HepG2 (cell line): ENCODE data around the gene BGN. TPM values are rescaled to one million over a fixed set of nuclear protein-coding genes. Genes with fewer than 3 reads are reported as not detected.
A peak's percentile ranks its signal among the peaks of the same experiment; 100 is the strongest.

Experiments used
- ATAC-seq: fragments of 200-7000 bp; cut with Tn5 transposase; 3 replicates; pipeline ENCODE4 v1.9.1; 2020; ENCODE audit warnings: mild to moderate bottlenecking, moderate library complexity
- BruUV-seq: library from RNA; stranded (reverse); fragments of 400-500 nt; replicated peaks from 2 replicates; lab custom pipeline; 2021; lab: Mats Ljungman, UMichigan
- CTCF ChIA-PET: fragments of 300-600 bp; formaldehyde crosslinking; extraction: SDS; loops from one replicate; lab custom pipeline; 2021; ENCODE audit warnings: low total read pairs, inconsistent platforms, low intra/inter-chr PET ratio; lab: Yijun Ruan, JAX
- POLR2A ChIA-PET: fragments of 350-600 bp; sonication (Branson Sonifier 250); formaldehyde crosslinking; loops from one replicate; lab custom pipeline; 2020; ENCODE audit warnings: antibody characterized with exemption, inconsistent platforms; lab: Yijun Ruan, JAX
- DNase-seq: peaks from one replicate; pipeline ENCODE4 v3.0.0-alpha.2; 2015; ENCODE audit warnings: low spot score
- FAIRE-seq: peaks from 3 replicates; lab custom pipeline; 2011; peaks lifted over from hg19 to GRCh38; lab: Jason Lieb, UNC
- H2AFZ ChIP-seq: one replicate; pipeline ENCODE4 v1.6.1; 2011; ENCODE audit warnings: low read length, inconsistent platforms
- H3K27ac ChIP-seq: fragments of 300-600 bp; 3 replicates; pipeline ENCODE4 v1.8.0; 2011; ENCODE audit warnings: mixed run types, mild to moderate bottlenecking, mixed read lengths, low read length, inconsistent platforms; ENCODE audit not compliant: insufficient read depth; ENCODE audit errors: extremely low read length
- H3K27me3 ChIP-seq, 2 experiments: fragments of 200-600 bp in 1 of 2; 2 replicates in 1 of 2; 3 replicates in 1 of 2; pipeline versions ENCODE4 v1.6.0 to v1.8.0; 2011; ENCODE audit warnings: low read length in 2 of 2, mild to moderate bottlenecking in 2 of 2, moderate library complexity in 2 of 2, inconsistent platforms in 1 of 2; ENCODE audit not compliant: insufficient read depth in 2 of 2, control insufficient read depth in 1 of 2
- H3K36me3 ChIP-seq, 2 experiments: fragments of 200-600 bp in 1 of 2; replicated peaks in 1 of 2; 2 replicates in 1 of 2; 3 replicates in 1 of 2; pipeline versions ENCODE4 v1.5.1 to v1.8.0; 2011; ENCODE audit warnings: low read length in 2 of 2, inconsistent platforms in 1 of 2; ENCODE audit not compliant: insufficient read depth in 2 of 2, control insufficient read depth in 1 of 2
- H3K4me1 ChIP-seq: 2 replicates; pipeline ENCODE4 v1.5.1; 2012; ENCODE audit warnings: low read length, inconsistent platforms; ENCODE audit not compliant: insufficient read depth
- H3K4me2 ChIP-seq: 2 replicates; pipeline ENCODE4 v1.6.0; 2011; ENCODE audit warnings: low read depth, low read length, inconsistent platforms
- H3K4me3 ChIP-seq, 3 experiments: fragments of 200-600 bp in 1 of 3; sonication (generic), shearing (Covaris generic) in 1 of 3; replicated peaks in 1 of 3; 2 replicates each; pipeline ENCODE4 v1.5.1; 2011 to 2016; ENCODE audit warnings: low read length in 3 of 3, inconsistent platforms in 2 of 3, low read depth in 2 of 3, mild to moderate bottlenecking in 2 of 3, control low read depth in 1 of 3, mixed read lengths in 1 of 3; ENCODE audit not compliant: insufficient read depth in 1 of 3
- H3K79me2 ChIP-seq: one replicate; pipeline ENCODE4 v1.6.1; 2011; ENCODE audit warnings: low read length, inconsistent platforms; ENCODE audit not compliant: insufficient read depth
- H3K9ac ChIP-seq: 2 replicates; pipeline ENCODE4 v1.6.0; 2011; ENCODE audit warnings: mild to moderate bottlenecking, low read depth, low read length, inconsistent platforms; ENCODE audit not compliant: insufficient read depth
- H3K9me3 ChIP-seq: 2 replicates; pipeline ENCODE4 v1.5.1; 2012; ENCODE audit warnings: mild to moderate bottlenecking, low read length
- H4K20me1 ChIP-seq: 2 replicates; pipeline ENCODE4 v1.6.0; 2011; ENCODE audit warnings: inconsistent platforms, mild to moderate bottlenecking, low read length, moderate library complexity; ENCODE audit not compliant: insufficient read depth
- ARHGAP35 ChIP-seq: sonication (generic); formaldehyde crosslinking; IDR thresholded peaks from 2 replicates; pipeline ENCODE4 v1.9.0; 2022; ENCODE audit warnings: mild to moderate bottlenecking, inconsistent platforms, moderate library complexity, missing genetic modification reagents, borderline replicate concordance
- CEBPG ChIP-seq: IDR thresholded peaks from 2 replicates; pipeline ENCODE4 v1.6.1; 2016
- ETV5 ChIP-seq: IDR thresholded peaks from 2 replicates; pipeline ENCODE4 v1.6.1; 2018; ENCODE audit warnings: missing biosample characterization, missing genetic modification reagents, inconsistent platforms, borderline replicate concordance
- HDAC6 ChIP-seq: fragments of 200-600 bp; sonication (generic); IDR thresholded peaks from 2 replicates; pipeline ENCODE4 v1.7.0; 2017; ENCODE audit warnings: mild to moderate bottlenecking, antibody characterized with exemption, low read length, low read depth
- KDM2A ChIP-seq: sonication (generic); formaldehyde crosslinking; IDR thresholded peaks from 2 replicates; pipeline ENCODE4 v1.4.0; 2020; ENCODE audit warnings: low read depth, missing genetic modification reagents, borderline replicate concordance
- SMC3 ChIP-seq: IDR thresholded peaks from 2 replicates; pipeline ENCODE4 v1.6.1; 2011; ENCODE audit warnings: low read length, improper control_type of control experiment
- SMYD3 ChIP-seq: sonication (generic); formaldehyde crosslinking; IDR thresholded peaks from 2 replicates; pipeline ENCODE4 v1.8.1; 2023; ENCODE audit warnings: mild to moderate bottlenecking, missing genetic modification reagents
- ZC3H13 ChIP-seq: sonication (generic); formaldehyde crosslinking; IDR thresholded peaks from 2 replicates; pipeline ENCODE4 v1.8.1; 2023; ENCODE audit warnings: mild to moderate bottlenecking, missing genetic modification reagents, moderate library complexity
- ZNF224 ChIP-seq: sonication (generic); formaldehyde crosslinking; IDR thresholded peaks from 2 replicates; pipeline ENCODE4 v1.5.0; 2020; ENCODE audit warnings: mild to moderate bottlenecking, missing genetic modification reagents
- ZNF781 ChIP-seq: sonication (generic); formaldehyde crosslinking; IDR thresholded peaks from 2 replicates; pipeline ENCODE4 v1.5.1; 2020; ENCODE audit warnings: borderline replicate concordance, mild to moderate bottlenecking, missing genetic modification reagents; ENCODE audit errors: not compliant biosample characterization
- WGBS: methylation state at CpG from one replicate; pipeline ENCODE4 v1.1.6; 2017; ENCODE audit warnings: low lambda C conversion rate; 5-methylcytosine and 5-hydroxymethylcytosine counted together
- in situ Hi-C: cut with HindIII; loops from 2 replicates; pipeline ENCODE4 v1.10.0; 2017; ENCODE audit warnings: low pct_unique_long_range_greater_than_20kb; ENCODE audit not compliant: extremely low pct_ligation_motif_present
- intact Hi-C: fragments of 100-400 bp; cut with micrococcal nuclease; formaldehyde crosslinking; loops from one replicate; pipeline ENCODE4 v1.10.0; 2022; ENCODE audit not compliant: unreplicated experiment
- polyA plus RNA-seq, 8 experiments: library from polyadenylated mRNA; depleted of rRNA in 3 of 8; stranded (reverse) in 7 of 8; unstranded in 1 of 8; fragments of >200 nt; fragmentation: Illumina TruSeq in 4 of 8; extraction: Trizol in 4 of 8; gene quantifications; 2 replicates each; pipeline versions ENCODE4 v1.2.1 to v1.2.3, GENCODE V29; 2011 to 2016; ENCODE audit warnings: low read depth in 4 of 8, missing spikeins in 1 of 8, mixed read lengths in 1 of 8; ENCODE audit not compliant: insufficient read depth in 1 of 8
- total RNA-seq, 5 experiments: library from RNA; depleted of rRNA; stranded (reverse); fragments of >200 nt; fragmentation: Illumina TruSeq; extraction: Trizol; gene quantifications; 2 replicates each; pipeline ENCODE4 v1.2.3, GENCODE V29; 2016; ENCODE audit warnings: low read depth in 1 of 5
- TF ChIP-seq, protein P1 (sequence below): sonication (generic); formaldehyde crosslinking; IDR thresholded peaks from 2 replicates; pipeline ENCODE4 v1.9.0; 2021; ENCODE audit warnings: missing genetic modification reagents, mild to moderate bottlenecking, borderline replicate concordance
- TF ChIP-seq, protein P2 (sequence below): sonication (generic); formaldehyde crosslinking; conservative IDR thresholded peaks from 2 replicates; pipeline ENCODE4 v1.8.0; 2022; ENCODE audit warnings: mild to moderate bottlenecking, moderate library complexity, missing genetic modification reagents

Gene BGN
- total and polyA plus RNA-seq, 2 of the 13 experiments (the other 11 are each of a cell fraction or from before 2014, with no cell fraction given) = 0.18 to 0.63 TPM

DNA sequence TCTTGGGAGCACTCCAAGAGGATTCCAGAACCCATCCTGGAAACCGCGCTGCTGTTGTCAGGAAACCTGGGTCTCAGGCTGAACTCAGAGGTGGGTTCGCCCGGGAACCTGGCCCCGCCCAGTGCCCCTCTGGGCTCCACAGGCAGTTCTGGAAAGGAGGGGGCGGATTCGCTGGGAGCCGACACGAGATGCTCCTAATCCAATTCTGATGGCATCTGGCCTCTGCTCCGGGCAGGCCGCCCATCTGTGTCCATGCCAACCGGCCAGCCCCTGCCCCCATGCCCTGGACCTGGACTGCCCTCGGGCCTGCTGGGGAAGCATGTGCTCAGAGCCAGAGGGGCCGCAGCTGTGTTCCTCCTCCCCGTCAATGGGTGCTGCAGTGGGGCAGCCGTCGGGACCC is 43.6 kb downstream of the BGN start:
- Histone ChIP-seq H3K4me1 (no peaks in the 10 kb centered on the region), H3K4me3 (no peak overlapping the region), H3K9me3 (no peaks in the 10 kb centered on the region), H3K36me3 (no peaks in the 10 kb centered on the region), H3K27me3 (peaks cover 7 to 56% of the 10 kb centered on the region in 2 experiments; a peak in 4 of 5 replicates), H3K4me2 (no peak overlapping the region), H2AFZ (no peak overlapping the region), H4K20me1 (no peaks in the 10 kb centered on the region), H3K9ac (no peak overlapping the region), H3K27ac (no peak overlapping the region), H3K79me2 (no peaks in the 10 kb centered on the region)
- in situ Hi-C loops (no loop called here), intact Hi-C loops (loop anchor here (5.0 kb wide), 1 partner anchor 671 kb away; no protein-coding TSS in a partner anchor)
- POLR2A ChIA-PET = no interaction called here
- CTCF ChIA-PET = interaction anchor here (1.7 to 2.9 kb wide), 2 partner anchors 124 to 130 kb away, joined by 7 to 25 read pairs; no protein-coding TSS in a partner anchor
- no TSS peak for BruUV-seq
- FAIRE-seq (no peak), DNase-seq (no peak), ATAC-seq (no peak)
- no peak for TF ChIP-seq ZNF224 (CRISPR knock-in tag)
- no peak for TF ChIP-seq ARHGAP35 (CRISPR knock-in tag)
- no peak for TF ChIP-seq SMYD3
- TF ChIP-seq HDAC6 = no peak
- WGBS = no CpG with 5 or more reads among the region's 17 CpGs

DNA sequence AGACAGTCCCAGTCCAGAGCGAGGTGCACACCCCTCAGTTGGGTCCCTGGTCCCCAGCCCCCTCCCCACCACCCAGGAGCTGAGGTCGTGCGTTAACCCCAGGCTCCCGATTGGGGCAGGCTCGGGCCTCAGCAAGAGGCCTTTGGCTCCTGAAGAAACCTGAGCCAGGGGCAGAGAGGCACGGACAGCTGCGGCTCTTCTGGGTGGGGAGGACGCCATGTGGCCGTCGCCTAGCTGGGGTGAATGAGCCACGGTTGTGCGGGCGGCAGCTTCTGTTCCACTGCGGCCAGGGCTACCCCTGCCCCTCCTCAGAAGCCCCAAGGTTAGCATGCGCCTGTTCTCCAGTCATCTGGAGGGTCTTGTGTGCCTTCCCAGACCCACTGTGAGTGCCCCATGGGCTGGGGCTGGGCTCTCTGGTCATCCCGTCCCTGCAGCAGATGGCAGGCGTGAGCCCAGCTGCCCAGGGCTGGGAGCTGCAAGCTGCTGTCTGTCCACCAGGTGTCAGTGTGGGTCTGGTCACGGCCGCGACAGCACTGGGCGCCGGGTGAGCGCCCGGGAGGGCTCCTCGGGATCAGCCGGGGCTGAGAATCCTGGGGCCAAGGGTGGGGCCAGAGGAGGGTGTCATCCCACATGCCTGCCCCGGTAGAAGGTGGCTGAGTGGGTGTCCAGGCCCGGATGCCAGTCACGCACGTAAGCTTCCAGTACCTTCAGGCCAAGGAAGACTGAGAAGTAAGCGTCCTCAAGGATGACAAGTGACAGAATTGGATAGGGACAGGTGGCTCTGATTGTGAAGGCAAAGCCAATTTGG is 44.6 kb downstream of the BGN start:
- Histone ChIP-seq H2AFZ (no peak overlapping the region), H3K4me2 (no peak overlapping the region), H3K4me1 (0 out of 2 replicates have a peak, but pooled peaks cover 5% of the 10 kb centered on the region), H3K9ac (no peak overlapping the region), H3K9me3 (no peaks in the 10 kb centered on the region), H3K27ac (no peak overlapping the region), H3K4me3 (no peak overlapping the region), H3K36me3 (no peaks in the 10 kb centered on the region), H3K27me3 (peaks cover 8 to 48% of the 10 kb centered on the region in 2 experiments; a peak in 4 of 5 replicates), H4K20me1 (no peaks in the 10 kb centered on the region), H3K79me2 (no peaks in the 10 kb centered on the region)
- in situ Hi-C loops = no loop called here
- no TSS peak for BruUV-seq
- ATAC-seq (peak; percentile 89), DNase-seq (peak; percentile 23), FAIRE-seq (peak; percentile 82)
- ChIA-PET POLR2A (interaction anchor here (1.0 kb wide), 1 partner anchor 129 kb away, joined by 4 read pairs; no protein-coding TSS in a partner anchor), CTCF (interaction anchor here (1.5 to 2.9 kb wide), 3 partner anchors 123 to 129 kb away, joined by 3 to 25 read pairs (median 7); no protein-coding TSS in a partner anchor)
- intact Hi-C loops = loop anchor here (1.0 to 5.0 kb wide), 2 partner anchors 129 to 672 kb away; no protein-coding TSS in a partner anchor
- WGBS = 0% methylated on average over 5 of the region's 31 CpGs
- TF ChIP-seq ZC3H13 (no peak), KDM2A (peak; percentile 55; the same call in 1 of the 2 replicates), ETV5 (CRISPR knock-in tag) (no peak), SMC3 (peak; percentile 20; the same call in 1 of the 2 replicates), CEBPG (CRISPR knock-in tag) (no peak), ZNF781 (no peak)
- TF ChIP-seq, protein P1, sequence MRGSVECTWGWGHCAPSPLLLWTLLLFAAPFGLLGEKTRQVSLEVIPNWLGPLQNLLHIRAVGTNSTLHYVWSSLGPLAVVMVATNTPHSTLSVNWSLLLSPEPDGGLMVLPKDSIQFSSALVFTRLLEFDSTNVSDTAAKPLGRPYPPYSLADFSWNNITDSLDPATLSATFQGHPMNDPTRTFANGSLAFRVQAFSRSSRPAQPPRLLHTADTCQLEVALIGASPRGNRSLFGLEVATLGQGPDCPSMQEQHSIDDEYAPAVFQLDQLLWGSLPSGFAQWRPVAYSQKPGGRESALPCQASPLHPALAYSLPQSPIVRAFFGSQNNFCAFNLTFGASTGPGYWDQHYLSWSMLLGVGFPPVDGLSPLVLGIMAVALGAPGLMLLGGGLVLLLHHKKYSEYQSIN (CRISPR knock-in tag) = no peak
- TF ChIP-seq, protein P2, sequence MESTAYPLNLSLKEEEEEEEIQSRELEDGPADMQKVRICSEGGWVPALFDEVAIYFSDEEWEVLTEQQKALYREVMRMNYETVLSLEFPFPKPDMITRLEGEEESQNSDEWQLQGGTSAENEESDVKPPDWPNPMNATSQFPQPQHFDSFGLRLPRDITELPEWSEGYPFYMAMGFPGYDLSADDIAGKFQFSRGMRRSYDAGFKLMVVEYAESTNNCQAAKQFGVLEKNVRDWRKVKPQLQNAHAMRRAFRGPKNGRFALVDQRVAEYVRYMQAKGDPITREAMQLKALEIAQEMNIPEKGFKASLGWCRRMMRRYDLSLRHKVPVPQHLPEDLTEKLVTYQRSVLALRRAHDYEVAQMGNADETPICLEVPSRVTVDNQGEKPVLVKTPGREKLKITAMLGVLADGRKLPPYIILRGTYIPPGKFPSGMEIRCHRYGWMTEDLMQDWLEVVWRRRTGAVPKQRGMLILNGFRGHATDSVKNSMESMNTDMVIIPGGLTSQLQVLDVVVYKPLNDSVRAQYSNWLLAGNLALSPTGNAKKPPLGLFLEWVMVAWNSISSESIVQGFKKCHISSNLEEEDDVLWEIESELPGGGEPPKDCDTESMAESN (CRISPR knock-in tag) = 0 out of 2 replicates have a peak, but pooled peaks have one; percentile 24
